ENCODE measurements around the gene OVOL3. TPM values are rescaled to one million over a fixed set of nuclear protein-coding genes. Genes with fewer than 3 reads are reported as not detected.

OVOL3 gene
- total RNA-seq, 2 donors from 2014 or later = not detected

DNA sequence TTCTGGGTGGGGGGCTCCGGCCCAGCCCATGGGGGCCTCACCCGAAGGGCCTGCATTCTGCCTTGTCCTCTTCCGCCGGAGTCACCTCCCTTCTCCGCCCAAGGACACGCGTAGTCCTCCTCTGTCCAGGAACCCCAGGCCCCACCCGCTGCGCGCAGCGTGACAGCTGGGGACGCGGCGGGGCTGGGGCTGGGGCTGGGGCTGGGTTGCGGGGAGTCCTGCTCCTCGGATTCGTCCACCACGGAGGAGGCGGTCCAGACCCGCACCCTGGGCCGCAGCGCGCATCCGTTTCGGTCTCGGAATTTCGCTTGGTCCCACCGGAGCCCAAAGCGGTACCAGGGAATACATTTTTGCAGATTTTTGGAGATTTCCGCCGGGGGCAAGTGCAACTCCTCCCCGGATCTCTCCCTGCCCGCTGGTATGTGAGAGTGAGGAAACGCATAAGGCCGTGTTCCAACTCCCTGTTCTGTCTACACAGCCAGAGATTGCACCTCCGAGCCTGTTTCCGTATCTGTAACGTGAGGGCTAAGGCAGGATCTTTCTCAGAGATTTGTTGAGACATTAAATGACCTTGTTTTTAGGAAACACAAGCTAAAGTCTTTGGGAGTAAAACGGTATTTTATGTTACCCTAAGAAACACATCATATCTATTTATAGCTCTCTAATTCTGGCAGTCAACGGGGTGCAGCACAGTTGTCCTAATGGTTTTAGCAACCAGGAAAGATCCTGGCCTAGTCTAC lies 41.6 kb downstream of the OVOL3 start, which contains the start of gene COX7A1:
COX7A1 (minus strand) TSS at position 96 of the 740 bp plus-strand sequence; CDS start at position 56, 40 bp downstream.
- Mint-ChIP-seq H3K4me3 (no peak within 1 kb of the TSS), H3K27me3 (no peaks in the 10 kb centered on the region)
- no peak for ATAC-seq (replicated peaks)

DNA sequence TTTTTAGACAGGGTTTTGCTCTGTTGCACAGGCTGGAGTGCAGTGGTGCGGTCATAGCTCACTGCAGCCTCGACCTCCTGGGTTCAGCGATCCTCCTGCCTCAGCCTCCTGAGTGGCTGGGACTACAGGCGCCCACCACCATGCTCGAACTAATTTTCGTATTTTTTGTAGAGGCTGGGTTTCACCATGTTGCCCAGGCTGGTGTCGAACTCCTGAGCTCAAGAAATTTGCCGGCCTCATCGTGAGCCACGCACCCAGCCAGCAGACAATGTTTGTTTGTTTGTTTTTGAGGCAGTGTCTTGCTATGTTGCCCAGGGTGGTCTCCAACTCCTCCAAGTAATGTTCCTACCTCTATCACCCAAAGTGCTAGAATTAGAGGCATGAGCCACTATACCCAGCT lies 42.2 kb downstream of the OVOL3 start:
- Mint-ChIP-seq H3K27ac (no peak overlapping the region), H3K9me3 (no peaks in the 10 kb centered on the region), H3K27me3 (no peaks in the 10 kb centered on the region), H3K4me1 (peaks cover 10% of the 10 kb centered on the region), H3K4me3 (no peak overlapping the region), H3K36me3 (ENCODE audit: low read depth) (peaks cover 32% of the 10 kb centered on the region)
- ATAC-seq (replicated peaks) = no peak

More for the DNA sequence above, 41.6 kb downstream of the OVOL3 start, which contains the start of gene COX7A1:
- H3K4me1 Mint-ChIP-seq = peaks cover 10% of the 10 kb centered on the region
- H3K36me3 Mint-ChIP-seq (ENCODE audit: low read depth) = peaks cover 38% of the 10 kb centered on the region
- no peak within 1 kb of the TSS for H3K27ac Mint-ChIP-seq
- no peaks in the 10 kb centered on the region for H3K9me3 Mint-ChIP-seq

DNA sequence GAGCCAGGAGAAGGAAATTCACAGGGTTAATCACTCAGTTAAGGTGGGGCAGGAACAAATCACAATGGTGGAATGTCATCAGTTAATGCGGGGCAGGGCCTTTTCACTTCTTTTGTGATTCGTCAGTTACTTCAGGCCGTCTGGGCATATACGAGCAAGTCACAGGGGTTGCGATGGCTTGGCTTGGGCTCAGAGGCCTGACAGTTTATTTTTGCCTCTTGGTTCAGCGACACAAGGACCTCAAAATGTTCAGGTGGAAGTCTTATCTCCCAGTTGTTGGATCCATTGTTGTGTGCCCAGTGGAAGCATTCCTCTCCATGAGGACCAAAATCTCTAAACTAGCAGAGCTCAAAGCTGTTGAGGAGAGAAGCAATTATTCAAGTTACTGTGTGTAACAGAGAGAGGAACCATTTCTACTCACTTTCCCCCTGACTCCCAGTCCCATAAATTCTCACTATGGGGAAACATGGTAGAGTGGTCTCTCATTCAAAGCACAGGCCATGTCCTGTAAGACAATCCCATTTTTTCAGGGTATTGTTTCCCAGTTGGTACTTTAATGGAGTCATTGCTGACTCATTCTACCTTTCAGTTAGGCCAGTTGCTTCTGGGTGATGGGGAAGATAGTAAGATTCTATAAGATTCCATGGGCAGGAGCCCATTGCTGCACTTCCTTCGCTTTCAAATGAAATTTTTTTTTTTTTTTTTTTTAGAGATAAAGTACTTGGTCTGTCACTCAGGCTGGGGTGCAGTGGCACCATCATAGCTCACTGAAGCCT lies 50.1 kb downstream of the OVOL3 start:
- Mint-ChIP-seq H3K27ac (no peak overlapping the region), H3K4me1 (peaks cover 2% of the 10 kb centered on the region), H3K9me3 (no peaks in the 10 kb centered on the region), H3K27me3 (no peaks in the 10 kb centered on the region), H3K36me3 (ENCODE audit: low read depth) (no peaks in the 10 kb centered on the region), H3K4me3 (no peak overlapping the region)
- no peak for ATAC-seq (replicated peaks)

Other genes starting within 250 kb of the OVOL3 start
- gene APLP1, start 242.6 kb upstream of the OVOL3 start, total RNA-seq = 1 to 10 TPM; 2.3 to 2.6 TPM
- gene NFKBID, start 210.6 kb upstream of the OVOL3 start, total RNA-seq = 100 to 1,000 TPM in 1 of 2 donors, 10 to 100 TPM in 1; 35.8 to 113 TPM
- 10 to 100 TPM; 45.5 to 47.6 TPM for gene HCST, start 208.6 kb upstream of the OVOL3 start, total RNA-seq
- gene TYROBP, start 202.8 kb upstream of the OVOL3 start, total RNA-seq = not detected
- gene LRFN3, start 174.8 kb upstream of the OVOL3 start, total RNA-seq = 10 to 100 TPM in 1 of 2 donors, 1 to 10 TPM in 1; 9.8 to 15.1 TPM
- gene SDHAF1, start 116.0 kb upstream of the OVOL3 start, total RNA-seq = 10 to 100 TPM; 17.5 to 26.0 TPM
- 1 to 10 TPM; 1.5 to 3.9 TPM for gene SYNE4, start 102.3 kb upstream of the OVOL3 start, total RNA-seq
- gene ALKBH6, start 96.9 kb upstream of the OVOL3 start, total RNA-seq = 10 to 100 TPM; 39.1 to 69.6 TPM
- gene CLIP3, start 78.3 kb upstream of the OVOL3 start, total RNA-seq = 1 to 10 TPM in 1 of 2 donors, under 1 TPM in 1; 0.89 to 7.1 TPM
- gene THAP8, start 56.9 kb upstream of the OVOL3 start, total RNA-seq = 1 to 10 TPM; 2.3 to 7.9 TPM
- 10 to 100 TPM; 19.3 to 33.2 TPM for gene WDR62, start 56.2 kb upstream of the OVOL3 start, total RNA-seq
- 10 to 100 TPM; 32.4 to 58.0 TPM for gene POLR2I, start 3.7 kb downstream of the OVOL3 start, total RNA-seq
- 100 to 1,000 TPM; 105 to 162 TPM for gene TBCB, start 4.3 kb downstream of the OVOL3 start, total RNA-seq
- gene CAPNS1, start 28.9 kb downstream of the OVOL3 start, total RNA-seq = 100 to 1,000 TPM; 259 to 374 TPM
- not detected for gene COX7A1, start 41.3 kb downstream of the OVOL3 start, total RNA-seq
- 1 to 10 TPM; 3.0 to 6.5 TPM for gene ZNF565, start 103.5 kb downstream of the OVOL3 start, total RNA-seq
- gene ZNF146, start 104.0 kb downstream of the OVOL3 start, total RNA-seq = 10 to 100 TPM; 72.8 to 83.8 TPM

Data from activated T-helper 17 cell treated with anti-CD3 and anti-CD28 coated beads, Interleukin-2, amount 50 U/mL, for 72 hours (primary cell).